PFSK-1 (cell line): Measurements from ENCODE around the gene CCDC170.

Source experiments
- FOXP2 ChIP-seq: optimal IDR thresholded peaks from 2 replicates; pipeline ENCODE3; 2011; ENCODE audit warnings: borderline replicate concordance, control low read depth, inconsistent platforms; ENCODE audit not compliant: insufficient read depth; ENCODE audit errors: extremely low read length, extremely low read depth
- POLR2AphosphoS5 ChIP-seq: IDR thresholded peaks from 2 replicates; pipeline ENCODE4 v1.6.1; 2012; ENCODE audit warnings: low read depth, mild to moderate bottlenecking, control low read depth, low read length, moderate library complexity
- SIN3A ChIP-seq: IDR thresholded peaks from 2 replicates; pipeline ENCODE4 v1.6.1; 2012; ENCODE audit warnings: mild to moderate bottlenecking, low read length, moderate library complexity, borderline replicate concordance; ENCODE audit not compliant: insufficient read depth
- TAF1 ChIP-seq: IDR thresholded peaks from 2 replicates; pipeline ENCODE4 v1.6.1; 2012; ENCODE audit warnings: low read length, control low read depth, borderline replicate concordance; ENCODE audit not compliant: insufficient read depth
- TF ChIP-seq, protein P1 (sequence below), 2 experiments: IDR thresholded peaks; 2 replicates each; pipeline versions ENCODE4 v1.6.1 to v1.8.0; 2011 to 2012; ENCODE audit warnings: low read depth in 2 of 2, low read length in 2 of 2, control low read depth in 1 of 2, inconsistent platforms in 1 of 2, mild to moderate bottlenecking in 1 of 2, moderate library complexity in 1 of 2; ENCODE audit not compliant: insufficient read depth in 1 of 2

The CCDC170 gene

DNA sequence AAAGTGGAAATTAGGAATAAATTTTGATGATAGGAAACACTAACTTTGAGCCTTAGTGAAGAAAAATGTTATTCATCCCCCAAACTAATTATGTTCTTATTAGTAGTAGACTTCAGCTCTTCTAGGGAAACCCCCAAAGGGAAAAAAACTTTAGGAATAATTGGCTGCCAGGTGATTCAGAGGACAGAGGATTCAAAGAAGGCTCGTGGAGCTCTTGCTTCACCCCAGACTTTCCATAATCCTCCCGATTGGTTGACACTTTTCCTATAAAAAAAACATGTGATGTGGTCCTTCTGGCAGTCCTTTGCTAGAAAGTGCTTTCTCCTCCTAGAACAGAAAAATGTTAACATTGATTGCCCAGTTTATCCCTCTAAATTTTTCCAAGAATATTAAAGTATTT is 5.6 kb upstream of the CCDC170 start:
- TF ChIP-seq POLR2AphosphoS5 (no peak), SIN3A (no peak), FOXP2 (no peak), TAF1 (no peak)
- TF ChIP-seq, protein P1, sequence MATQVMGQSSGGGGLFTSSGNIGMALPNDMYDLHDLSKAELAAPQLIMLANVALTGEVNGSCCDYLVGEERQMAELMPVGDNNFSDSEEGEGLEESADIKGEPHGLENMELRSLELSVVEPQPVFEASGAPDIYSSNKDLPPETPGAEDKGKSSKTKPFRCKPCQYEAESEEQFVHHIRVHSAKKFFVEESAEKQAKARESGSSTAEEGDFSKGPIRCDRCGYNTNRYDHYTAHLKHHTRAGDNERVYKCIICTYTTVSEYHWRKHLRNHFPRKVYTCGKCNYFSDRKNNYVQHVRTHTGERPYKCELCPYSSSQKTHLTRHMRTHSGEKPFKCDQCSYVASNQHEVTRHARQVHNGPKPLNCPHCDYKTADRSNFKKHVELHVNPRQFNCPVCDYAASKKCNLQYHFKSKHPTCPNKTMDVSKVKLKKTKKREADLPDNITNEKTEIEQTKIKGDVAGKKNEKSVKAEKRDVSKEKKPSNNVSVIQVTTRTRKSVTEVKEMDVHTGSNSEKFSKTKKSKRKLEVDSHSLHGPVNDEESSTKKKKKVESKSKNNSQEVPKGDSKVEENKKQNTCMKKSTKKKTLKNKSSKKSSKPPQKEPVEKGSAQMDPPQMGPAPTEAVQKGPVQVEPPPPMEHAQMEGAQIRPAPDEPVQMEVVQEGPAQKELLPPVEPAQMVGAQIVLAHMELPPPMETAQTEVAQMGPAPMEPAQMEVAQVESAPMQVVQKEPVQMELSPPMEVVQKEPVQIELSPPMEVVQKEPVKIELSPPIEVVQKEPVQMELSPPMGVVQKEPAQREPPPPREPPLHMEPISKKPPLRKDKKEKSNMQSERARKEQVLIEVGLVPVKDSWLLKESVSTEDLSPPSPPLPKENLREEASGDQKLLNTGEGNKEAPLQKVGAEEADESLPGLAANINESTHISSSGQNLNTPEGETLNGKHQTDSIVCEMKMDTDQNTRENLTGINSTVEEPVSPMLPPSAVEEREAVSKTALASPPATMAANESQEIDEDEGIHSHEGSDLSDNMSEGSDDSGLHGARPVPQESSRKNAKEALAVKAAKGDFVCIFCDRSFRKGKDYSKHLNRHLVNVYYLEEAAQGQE (IDR thresholded peaks at IDR 0.05; ENCODE audit: insufficient read depth in 1 of 2, low read depth in 2 of 2, low read length in 2 of 2), result no peak

DNA sequence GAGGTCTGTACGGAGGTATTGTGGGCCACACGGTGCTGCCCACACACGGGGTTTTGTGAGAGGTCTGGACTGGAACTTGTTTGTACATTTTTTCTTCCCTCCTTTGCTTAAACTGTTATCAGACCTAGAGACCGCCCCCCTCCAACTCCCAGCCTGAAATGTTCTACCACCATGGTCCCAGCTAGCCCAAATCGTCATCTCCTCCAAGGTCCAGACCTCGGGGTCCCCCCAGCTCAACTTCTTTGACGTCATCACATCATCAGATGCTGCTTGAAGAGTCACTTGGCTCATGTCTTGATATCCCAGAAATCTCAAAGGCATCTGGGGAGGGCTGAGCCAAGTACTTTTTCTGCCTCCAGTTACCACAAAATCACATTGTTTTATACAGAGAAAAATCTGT is 2.8 kb upstream of the CCDC170 start:
- TF ChIP-seq SIN3A (no peak), FOXP2 (no peak), POLR2AphosphoS5 (no peak), TAF1 (no peak)
- TF ChIP-seq, protein P1 (IDR thresholded peaks at IDR 0.05; ENCODE audit: insufficient read depth in 1 of 2, low read depth in 2 of 2, low read length in 2 of 2), result no peak

DNA sequence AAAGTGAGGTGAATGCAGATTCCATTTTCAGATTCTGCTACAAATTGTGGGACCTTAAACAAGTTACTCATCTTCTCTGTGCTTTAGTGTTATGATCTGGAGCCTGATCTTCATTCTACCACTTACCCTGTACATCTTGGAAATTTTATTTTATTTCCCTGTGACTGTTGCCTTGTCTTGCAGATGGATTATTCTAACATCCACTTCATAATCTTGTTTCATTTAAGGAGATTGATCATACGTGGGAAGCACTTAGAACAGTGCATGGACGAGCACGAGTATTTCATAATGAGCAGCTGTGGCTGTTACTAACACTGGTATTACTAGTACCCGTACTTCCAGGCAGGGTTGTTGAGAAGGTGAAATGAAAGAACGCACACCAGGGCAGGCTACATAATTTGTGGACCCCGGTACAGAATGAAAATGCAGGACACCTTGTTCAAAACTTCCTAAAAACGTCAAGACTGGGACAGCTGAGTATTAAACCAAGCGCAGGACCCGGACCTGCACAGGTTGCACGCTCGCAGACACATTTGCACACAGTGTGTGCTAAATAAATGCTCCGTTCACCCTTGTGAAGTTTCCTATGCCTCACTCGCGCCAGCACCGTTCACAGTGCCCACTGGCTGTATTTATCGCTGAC is 535 bp upstream of the CCDC170 start:
- TF ChIP-seq, protein P1 (IDR thresholded peaks at IDR 0.05; ENCODE audit: insufficient read depth in 1 of 2, low read depth in 2 of 2, low read length in 2 of 2), result no peak
- TF ChIP-seq FOXP2, result no peak
- no peak for TF ChIP-seq SIN3A

DNA sequence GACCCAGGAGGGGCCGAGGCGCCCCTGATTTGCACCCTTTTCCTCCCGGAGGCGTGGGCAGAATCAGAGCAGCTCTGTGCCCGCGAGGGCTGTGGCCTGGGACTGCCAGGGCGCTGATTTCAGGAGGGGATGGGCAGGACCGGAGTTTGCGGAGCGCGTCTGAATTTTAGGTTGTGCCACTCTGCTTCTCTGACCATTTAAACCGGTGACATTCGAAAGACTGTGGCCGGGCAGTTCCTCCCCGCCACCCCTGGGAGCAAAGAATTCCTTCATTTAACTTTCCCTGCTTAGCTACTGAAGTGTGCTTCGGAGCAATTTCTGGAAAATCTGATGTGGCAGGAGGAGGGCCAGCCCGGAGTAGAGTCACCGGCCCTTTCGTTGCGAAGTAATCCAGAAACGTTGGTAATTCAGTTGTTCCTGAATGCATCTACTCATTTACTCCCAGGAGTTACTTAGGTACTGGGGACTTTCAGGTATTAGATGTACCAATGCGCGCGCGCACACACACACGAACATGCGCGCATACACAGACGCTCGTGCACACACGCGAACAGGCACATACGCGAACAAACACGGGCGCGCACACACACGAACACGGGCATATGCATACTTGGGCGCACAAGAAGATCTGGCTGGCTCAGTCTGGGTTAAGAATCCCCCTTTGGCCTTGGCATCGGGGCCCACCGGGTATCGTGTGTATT is 568 bp downstream of the CCDC170 start:
- TF ChIP-seq, protein P1 (IDR thresholded peaks at IDR 0.05; ENCODE audit: insufficient read depth in 1 of 2, low read depth in 2 of 2, low read length in 2 of 2), result no peak
- no peak for TF ChIP-seq FOXP2
- no peak for TF ChIP-seq TAF1
- no peak for TF ChIP-seq SIN3A
- TF ChIP-seq POLR2AphosphoS5, result no peak
